B cell (primary cell): ENCODE results near the gene SPEM2. TPM values are rescaled to one million over a fixed set of nuclear protein-coding genes. Genes with fewer than 3 reads are reported as not detected.
A peak's percentile ranks its signal among the peaks of the same experiment; 100 is the strongest.

ENCODE experiments used
- ATAC-seq: fragments of 200-7000 bp; cut with Tn5 transposase; one replicate; pipeline ENCODE4 v1.10.0; 2021; ENCODE audit warnings: low read depth, mild to moderate bottlenecking, moderate number of reproducible peaks, moderate library complexity
- CTCF ChIA-PET: fragments of 350-600 bp; sonication (Branson Sonifier 250); formaldehyde crosslinking; loops from one replicate; lab custom pipeline; 2021; ENCODE audit warnings: antibody characterized with exemption, inconsistent platforms; lab: Charles Lee
- POLR2A ChIA-PET: fragments of 350-600 bp; sonication (Branson Sonifier 250); formaldehyde crosslinking; loops from one replicate; lab custom pipeline; 2021; ENCODE audit warnings: antibody characterized with exemption; lab: Charles Lee
- DNase-seq: peaks from one replicate; pipeline ENCODE4 v3.0.0; 2013
- H2AFZ ChIP-seq: 2 replicates; pipeline ENCODE4 v1.6.1; 2012; ENCODE audit warnings: mild to moderate bottlenecking, low read depth, low read length; ENCODE audit not compliant: insufficient read depth, poor library complexity, severe bottlenecking
- H3K27ac ChIP-seq, 2 donors: 1 replicate in 1 of 2; 2 replicates in 1 of 2; pipeline ENCODE4 v1.5.1; 2012 to 2013; ENCODE audit warnings: low read length in 2 of 2, mild to moderate bottlenecking in 2 of 2, moderate library complexity in 1 of 2
- H3K27me3 ChIP-seq, 4 experiments: fragments of 200-600 bp in 1 of 4; sonication (generic) in 1 of 4; replicated peaks in 1 of 4; 1 replicate in 2 of 4; 2 replicates in 2 of 4; pipeline versions ENCODE4 v1.6.1 to v1.7.0; 2013 to 2016; ENCODE audit warnings: low read length in 3 of 4, mild to moderate bottlenecking in 2 of 4, mixed read lengths in 1 of 4, moderate library complexity in 1 of 4; ENCODE audit not compliant: insufficient read depth in 4 of 4, control insufficient read depth in 3 of 4; ENCODE audit errors: control extremely low read depth in 1 of 4
- H3K36me3 ChIP-seq, 2 experiments: replicated peaks in 1 of 2; 1 replicate in 1 of 2; 2 replicates in 1 of 2; pipeline versions ENCODE4 v1.6.1 to v1.7.1; 2013; ENCODE audit warnings: low read length in 1 of 2; ENCODE audit not compliant: insufficient read depth in 2 of 2, control insufficient read depth in 1 of 2; ENCODE audit errors: control extremely low read depth in 1 of 2, extremely low read depth in 1 of 2
- H3K4me1 ChIP-seq, 2 donors: fragments of 200-600 bp in 1 of 2; sonication (generic) in 1 of 2; 1 replicate in 1 of 2; 2 replicates in 1 of 2; pipeline versions ENCODE4 v1.5.1 to v1.6.1; 2013 to 2017; ENCODE audit warnings: low read length in 2 of 2; ENCODE audit not compliant: control insufficient read depth in 2 of 2, insufficient read depth in 2 of 2
- H3K4me2 ChIP-seq: replicated peaks from 2 replicates; pipeline ENCODE3; 2012; ENCODE audit warnings: mild to moderate bottlenecking, low read depth, low read length; ENCODE audit not compliant: poor library complexity, severe bottlenecking
- H3K4me3 ChIP-seq, 5 experiments: fragments of 200-600 bp in 1 of 5; sonication (generic) in 1 of 5; 1 replicate in 3 of 5; 2 replicates in 2 of 5; pipeline versions ENCODE4 v1.5.1 to v1.7.0; 2011 to 2016; ENCODE audit warnings: low read length in 4 of 5, mild to moderate bottlenecking in 4 of 5, low read depth in 2 of 5, control low read depth in 1 of 5, moderate library complexity in 1 of 5; ENCODE audit not compliant: insufficient read depth in 1 of 5; ENCODE audit errors: control extremely low read depth in 1 of 5, extremely low read depth in 1 of 5
- H3K79me2 ChIP-seq: fragments of 200-600 bp; sonication (generic); one replicate; pipeline ENCODE4 v1.6.0; 2016; ENCODE audit warnings: low read length; ENCODE audit not compliant: control insufficient read depth, insufficient read depth
- H3K9ac ChIP-seq: fragments of 200-600 bp; sonication (generic); 2 replicates; pipeline ENCODE4 v1.6.1; 2017; ENCODE audit warnings: mild to moderate bottlenecking, low read length, moderate library complexity
- H3K9me3 ChIP-seq, 3 donors: one replicate each; pipeline versions ENCODE4 v1.6.1 to v1.7.1; 2013; ENCODE audit warnings: low read length in 2 of 3; ENCODE audit not compliant: control insufficient read depth in 2 of 3, insufficient read depth in 1 of 3; ENCODE audit errors: control extremely low read depth in 1 of 3
- H4K20me1 ChIP-seq: 2 replicates; pipeline ENCODE4 v1.6.0; 2012; ENCODE audit warnings: mild to moderate bottlenecking, low read length; ENCODE audit not compliant: insufficient read depth, control insufficient read depth, poor library complexity, severe bottlenecking
- H3K27ac Mint-ChIP-seq: one replicate; pipeline ENCODE4 v1.8.0; 2021; ENCODE audit warnings: mixed read lengths
- H3K27me3 Mint-ChIP-seq: one replicate; pipeline ENCODE4 v1.8.0; 2021; ENCODE audit warnings: mixed read lengths
- H3K4me1 Mint-ChIP-seq: one replicate; pipeline ENCODE4 v1.8.0; 2021; ENCODE audit warnings: mixed read lengths
- H3K4me3 Mint-ChIP-seq: one replicate; pipeline ENCODE4 v1.8.0; 2021; ENCODE audit warnings: mixed read lengths
- H3K9me3 Mint-ChIP-seq: one replicate; pipeline ENCODE4 v1.8.0; 2022; ENCODE audit warnings: mixed read lengths; ENCODE audit not compliant: insufficient read depth
- EZH2 ChIP-seq: IDR thresholded peaks from 2 replicates; pipeline ENCODE4 v1.6.1; 2012; ENCODE audit warnings: borderline replicate concordance, low read depth, mild to moderate bottlenecking, moderate library complexity, low read length; ENCODE audit not compliant: insufficient read depth, poor library complexity, severe bottlenecking
- WGBS: methylation state at CpG from one replicate; pipeline ENCODE4 v1.1.5; 2013; ENCODE audit warnings: missing lambda C conversion rate; ENCODE audit not compliant: insufficient coverage; 5-methylcytosine and 5-hydroxymethylcytosine counted together
- intact Hi-C: fragments of 100-400 bp; cut with micrococcal nuclease; formaldehyde crosslinking; loops from one replicate; pipeline ENCODE4 v1.10.0; 2022
- polyA plus RNA-seq: library from polyadenylated mRNA; depleted of rRNA; stranded (reverse); fragments of >200 nt; gene quantifications from 2 replicates; pipeline ENCODE4 v1.2.3, GENCODE V29; 2012
- total RNA-seq, 2 donors: library from RNA; stranded (reverse); fragments of 120-200 nt in 1 of 2; gene quantifications; 1 replicate in 1 of 2; 2 replicates in 1 of 2; pipeline versions ENCODE4 v1.2.3 to v1.2.4, GENCODE V29; 2013 to 2022
- TF ChIP-seq, protein P1 (sequence below): fragments of 200-600 bp; IDR thresholded peaks from one replicate; pipeline ENCODE4 v1.8.0; 2022; ENCODE audit warnings: antibody characterized with exemption, mild to moderate bottlenecking

SPEM2 gene
- total and polyA plus RNA-seq, 2 donors (not counting 1 experiment from before 2014, with no cell fraction given): not detected

DNA sequence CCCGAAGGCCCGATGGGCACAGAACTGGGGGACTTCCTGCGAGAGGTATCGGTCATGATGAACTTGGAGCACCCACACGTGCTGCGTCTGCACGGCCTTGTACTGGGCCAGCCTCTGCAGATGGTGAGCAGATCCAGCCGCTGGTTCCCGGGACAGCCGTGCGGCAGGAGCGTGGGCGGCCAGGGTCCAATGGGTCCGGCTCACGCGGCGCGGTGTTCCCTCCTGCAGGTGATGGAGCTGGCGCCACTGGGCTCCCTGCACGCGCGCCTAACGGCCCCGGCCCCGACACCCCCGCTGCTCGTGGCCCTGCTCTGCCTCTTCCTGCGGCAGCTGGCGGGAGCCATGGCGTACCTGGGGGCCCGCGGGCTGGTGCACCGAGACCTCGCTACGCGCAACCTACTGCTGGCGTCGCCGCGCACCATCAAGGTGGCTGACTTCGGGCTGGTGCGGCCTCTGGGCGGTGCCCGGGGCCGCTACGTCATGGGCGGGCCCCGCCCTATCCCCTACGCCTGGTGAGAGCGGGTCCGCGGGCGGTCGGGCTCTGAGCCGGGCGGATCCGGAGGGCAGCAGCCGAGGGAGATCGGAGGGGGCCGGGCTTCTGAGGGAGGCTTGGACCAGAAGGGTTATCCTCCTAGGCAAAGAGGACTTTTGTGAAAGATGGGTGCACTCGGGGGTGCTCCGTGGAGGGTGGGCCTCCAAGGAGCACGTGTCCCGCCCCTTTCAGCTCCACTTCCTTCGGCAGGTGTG is 41.5 kb upstream of the SPEM2 start:
- intact Hi-C loops: loop anchor here (1.0 kb wide), 2 partner anchors 10 to 20 kb away; partner anchors contain the start of genes PLSCR3 and TMEM256
- peak overlapping the region; percentile 88 for H3K4me2 ChIP-seq

More for the DNA sequence above, 41.5 kb upstream of the SPEM2 start:
- DNase-seq (peak; percentile 91), ATAC-seq (peak; percentile 97)
- WGBS: 13% methylated on average over 65 of the region's 65 CpGs
- Histone ChIP-seq H3K4me1 (peaks cover 19% of the 10 kb centered on the region in 2 donors), H3K79me2 (no peaks in the 10 kb centered on the region), H3K27ac (peak overlapping the region; percentile 60 to 72), H3K27me3 (peaks cover 0 to 43% (median 14%) of the 10 kb centered on the region in 4 experiments), H3K4me3 (peak overlapping the region in 4 of 5 experiments; percentile 70 to 78 (median 76)), H4K20me1 (no peaks in the 10 kb centered on the region), H3K36me3 (peaks cover 0 to 4% of the 10 kb centered on the region in 2 experiments), H3K9ac (peak overlapping the region; percentile 79), H3K9me3 (peaks cover 2 to 19% (median 2%) of the 10 kb centered on the region in 3 donors), H2AFZ (peak overlapping the region; percentile 94)
- H3K27ac Mint-ChIP-seq: peak overlapping the region; percentile 91
- CTCF ChIA-PET: interaction anchor here (0.9 to 1.7 kb wide), 4 partner anchors 9 to 130 kb away, joined by 3 to 4 read pairs (median 4); no protein-coding TSS in a partner anchor
- no peak for TF ChIP-seq EZH2
- TF ChIP-seq, protein P1, sequence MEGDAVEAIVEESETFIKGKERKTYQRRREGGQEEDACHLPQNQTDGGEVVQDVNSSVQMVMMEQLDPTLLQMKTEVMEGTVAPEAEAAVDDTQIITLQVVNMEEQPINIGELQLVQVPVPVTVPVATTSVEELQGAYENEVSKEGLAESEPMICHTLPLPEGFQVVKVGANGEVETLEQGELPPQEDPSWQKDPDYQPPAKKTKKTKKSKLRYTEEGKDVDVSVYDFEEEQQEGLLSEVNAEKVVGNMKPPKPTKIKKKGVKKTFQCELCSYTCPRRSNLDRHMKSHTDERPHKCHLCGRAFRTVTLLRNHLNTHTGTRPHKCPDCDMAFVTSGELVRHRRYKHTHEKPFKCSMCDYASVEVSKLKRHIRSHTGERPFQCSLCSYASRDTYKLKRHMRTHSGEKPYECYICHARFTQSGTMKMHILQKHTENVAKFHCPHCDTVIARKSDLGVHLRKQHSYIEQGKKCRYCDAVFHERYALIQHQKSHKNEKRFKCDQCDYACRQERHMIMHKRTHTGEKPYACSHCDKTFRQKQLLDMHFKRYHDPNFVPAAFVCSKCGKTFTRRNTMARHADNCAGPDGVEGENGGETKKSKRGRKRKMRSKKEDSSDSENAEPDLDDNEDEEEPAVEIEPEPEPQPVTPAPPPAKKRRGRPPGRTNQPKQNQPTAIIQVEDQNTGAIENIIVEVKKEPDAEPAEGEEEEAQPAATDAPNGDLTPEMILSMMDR: no peak
- H3K4me1 Mint-ChIP-seq: peaks cover 14% of the 10 kb centered on the region
- POLR2A ChIA-PET: interaction anchor here (0.5 to 1.7 kb wide), 7 partner anchors 10 to 864 kb away, joined by 3 to 10 read pairs (median 4); partner anchors contain the start of genes CTC1, PLSCR3 and TMEM256
- H3K4me3 Mint-ChIP-seq: peak overlapping the region; percentile 89
- peaks cover 32% of the 10 kb centered on the region for H3K27me3 Mint-ChIP-seq
- no peaks in the 10 kb centered on the region for H3K9me3 Mint-ChIP-seq
